ENCODE measurements around the gene A3GALT2.

DNA sequence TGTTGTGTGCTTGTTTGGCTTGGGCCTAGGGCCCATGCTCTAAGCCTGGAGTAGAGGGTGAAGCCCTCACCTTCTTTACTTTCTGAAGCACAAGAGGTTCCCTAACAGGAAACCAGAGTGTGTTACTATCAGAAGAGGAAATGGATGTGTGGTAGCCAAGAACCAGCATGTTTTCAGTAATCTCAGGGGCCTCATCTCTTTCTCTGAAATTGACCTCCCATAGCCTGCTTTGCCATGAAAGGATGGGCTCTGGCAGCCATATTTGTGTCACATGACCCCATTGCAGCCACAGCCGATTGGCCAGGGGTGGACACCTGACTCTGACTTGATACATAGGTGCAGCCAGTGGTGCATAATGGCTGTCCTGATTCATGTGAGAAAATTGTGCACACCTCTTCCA lies 18.6 kb downstream of the A3GALT2 start:
- TF ChIP-seq GATA2 (IDR thresholded peaks at IDR 0.05; ENCODE audit: low read depth, low read length) (no peak), GATA3 (IDR thresholded peaks at IDR 0.05; ENCODE audit: low read depth, low read length) (no peak)
